Esophagus squamous epithelium (tissue), 5 donors: ENCODE measurements around the gene LHPP. TPM values are rescaled to one million over a fixed set of nuclear protein-coding genes. Genes with fewer than 3 reads are reported as not detected.

Experiments
- DNase-seq: peaks from one replicate; lab custom pipeline; 2025; lab: John Stamatoyannopoulos, UW
- H3K27ac ChIP-seq, 4 donors: fragments of 200-600 bp; sonication (generic); one replicate each; pipeline ENCODE4 v1.5.1; 2016 to 2019; ENCODE audit warnings: mild to moderate bottlenecking in 1 of 4
- H3K27me3 ChIP-seq, 4 donors: fragments of 200-600 bp; sonication (generic); 1 replicate in 3 of 4; 2 replicates in 1 of 4; pipeline versions ENCODE4 v1.5.1 to v1.6.0; 2017 to 2021; ENCODE audit warnings: antibody characterized with exemption in 1 of 4
- H3K36me3 ChIP-seq, 3 donors: fragments of 200-600 bp; sonication (generic); one replicate each; pipeline ENCODE4 v1.5.1; 2016 to 2019
- H3K4me1 ChIP-seq, 3 donors: fragments of 200-600 bp; sonication (generic); one replicate each; pipeline ENCODE4 v1.5.1; 2017 to 2019
- H3K4me3 ChIP-seq, 4 donors: fragments of 200-600 bp; sonication (generic); 1 replicate in 3 of 4; 2 replicates in 1 of 4; pipeline ENCODE4 v1.5.1; 2016 to 2019; ENCODE audit warnings: mild to moderate bottlenecking in 2 of 4, moderate library complexity in 1 of 4
- H3K9me3 ChIP-seq, 3 donors: fragments of 200-600 bp; sonication (generic); one replicate each; pipeline ENCODE4 v1.5.1; 2016 to 2019
- CTCF ChIP-seq, 6 experiments: fragments of 450-650 bp in 4 of 6; fragments of 200-600 bp in 2 of 6; sonication (generic) in 2 of 6; IDR thresholded peaks; one replicate each; pipeline ENCODE4 v1.5.1; 2016 to 2019; ENCODE audit warnings: antibody characterized with exemption in 6 of 6, mild to moderate bottlenecking in 4 of 6, moderate library complexity in 4 of 6
- POLR2A ChIP-seq, 4 donors: fragments of 450-650 bp; IDR thresholded peaks; one replicate each; pipeline ENCODE4 v1.6.1; 2017; ENCODE audit warnings: antibody characterized with exemption in 4 of 4, mild to moderate bottlenecking in 4 of 4, moderate library complexity in 3 of 4
- WGBS, 2 donors: methylation state at CpG; one replicate each; pipeline ENCODE4 v1.1.5; 2018; 5-methylcytosine and 5-hydroxymethylcytosine counted together
- intact Hi-C: fragments of 100-400 bp; cut with DNase I; formaldehyde crosslinking; loops from one replicate; pipeline ENCODE4 v1.15.0; 2022
- total RNA-seq, 4 donors: library from RNA; depleted of rRNA; stranded (reverse); fragments of >200 nt; gene quantifications; one replicate each; pipeline ENCODE4 v1.1.0, GENCODE V29; 2016
- donor health status: DM: yes; HTN: yes; CAD: no.

Gene LHPP
- total RNA-seq, 4 donors from 2014 or later, result 13.9 to 41.1 (median 24.3) TPM

- Histone ChIP-seq H3K4me3 (no peak overlapping the region), H3K27me3 (no peaks in the 10 kb centered on the region)
- intact Hi-C loops, result no loop called here
These were observed 50.4 kb downstream of the LHPP start for GRCh38 chr10:124512040-124512428.

GRCh38 chr10:124512600-124512999, 51.0 kb downstream of the LHPP start:
- intact Hi-C loops, result no loop called here
- H3K4me3 ChIP-seq, result no peak overlapping the region
- peaks cover 0 to 17% (median 0%) of the 10 kb centered on the region in 3 donors for H3K36me3 ChIP-seq
- TF ChIP-seq POLR2A (IDR thresholded peaks at IDR 0.05) (no peak), CTCF (IDR thresholded peaks at IDR 0.05) (no peak)
- no peaks in the 10 kb centered on the region for H3K4me1 ChIP-seq
- no peaks in the 10 kb centered on the region for H3K27me3 ChIP-seq
- DNase-seq, result no peak
- 91 to 97% methylated on average over 6 of the region's 8 CpGs for WGBS, 2 donors
- no peak overlapping the region for H3K27ac ChIP-seq
- no peaks in the 10 kb centered on the region for H3K9me3 ChIP-seq

More at GRCh38 chr10:124512040-124512428, 50.4 kb downstream of the LHPP start:
- H3K4me1 ChIP-seq, result no peaks in the 10 kb centered on the region
- WGBS, 2 donors, result 85 to 100% methylated on average over 4 to 8 of the region's 8 CpGs
- TF ChIP-seq POLR2A (IDR thresholded peaks at IDR 0.05), result no peak
- TF ChIP-seq CTCF (IDR thresholded peaks at IDR 0.05), result no peak
- no peaks in the 10 kb centered on the region for H3K9me3 ChIP-seq
- no peak for DNase-seq
- peaks cover 0 to 14% (median 0%) of the 10 kb centered on the region in 3 donors for H3K36me3 ChIP-seq
- no peak overlapping the region for H3K27ac ChIP-seq

GRCh38 chr10:124515244-124515970, 53.8 kb downstream of the LHPP start:
- TF ChIP-seq POLR2A (IDR thresholded peaks at IDR 0.05) (no peak), CTCF (IDR thresholded peaks at IDR 0.05) (no peak)
- Histone ChIP-seq H3K36me3 (peaks cover 0 to 18% (median 0%) of the 10 kb centered on the region in 3 donors), H3K4me1 (no peaks in the 10 kb centered on the region), H3K27ac (no peak overlapping the region), H3K9me3 (no peaks in the 10 kb centered on the region), H3K27me3 (no peaks in the 10 kb centered on the region), H3K4me3 (no peak overlapping the region)
- intact Hi-C loops, result no loop called here
- DNase-seq, result no peak
- 85 to 87% methylated on average over 13 of the region's 13 CpGs for WGBS, 2 donors

- TF ChIP-seq POLR2A (IDR thresholded peaks at IDR 0.05), result no peak
- TF ChIP-seq CTCF (IDR thresholded peaks at IDR 0.05), result no peak
- intact Hi-C loops, result no loop called here
These were observed 54.6 kb downstream of the LHPP start for GRCh38 chr10:124516181-124516580.

GRCh38 chr10:124516746-124517397, 55.2 kb downstream of the LHPP start:
- Histone ChIP-seq H3K4me3 (no peak overlapping the region), H3K27ac (no peak overlapping the region), H3K4me1 (peaks cover 0 to under 1% (median 0%) of the 10 kb centered on the region in 3 donors), H3K27me3 (no peaks in the 10 kb centered on the region), H3K9me3 (no peaks in the 10 kb centered on the region), H3K36me3 (peaks cover 0 to 14% (median 0%) of the 10 kb centered on the region in 3 donors)
- no peak for DNase-seq
- TF ChIP-seq POLR2A (IDR thresholded peaks at IDR 0.05), result no peak
- TF ChIP-seq CTCF (IDR thresholded peaks at IDR 0.05), result no peak
- WGBS, 2 donors, result 87 to 92% methylated on average over 21 of the region's 21 CpGs
- intact Hi-C loops, result no loop called here

More at GRCh38 chr10:124516181-124516580, 54.6 kb downstream of the LHPP start:
- no peak for DNase-seq
- no peaks in the 10 kb centered on the region for H3K27me3 ChIP-seq
- 76 to 79% methylated on average over 8 of the region's 9 CpGs for WGBS, 2 donors
- H3K36me3 ChIP-seq, result peaks cover 0 to 14% (median 0%) of the 10 kb centered on the region in 3 donors
- H3K4me1 ChIP-seq, result no peaks in the 10 kb centered on the region
- H3K9me3 ChIP-seq, result no peaks in the 10 kb centered on the region
- no peak overlapping the region for H3K4me3 ChIP-seq
- H3K27ac ChIP-seq, result no peak overlapping the region
